GM12872 (cell line): ENCODE results near the gene C1QTNF1.

Experiments used
- TF ChIP-seq, protein P1 (sequence below): IDR thresholded peaks from 3 replicates; pipeline ENCODE4 v1.5.1; 2011; ENCODE audit warnings: low read depth, mild to moderate bottlenecking, low read length, moderate library complexity; ENCODE audit not compliant: insufficient read depth

C1QTNF1 gene

DNA sequence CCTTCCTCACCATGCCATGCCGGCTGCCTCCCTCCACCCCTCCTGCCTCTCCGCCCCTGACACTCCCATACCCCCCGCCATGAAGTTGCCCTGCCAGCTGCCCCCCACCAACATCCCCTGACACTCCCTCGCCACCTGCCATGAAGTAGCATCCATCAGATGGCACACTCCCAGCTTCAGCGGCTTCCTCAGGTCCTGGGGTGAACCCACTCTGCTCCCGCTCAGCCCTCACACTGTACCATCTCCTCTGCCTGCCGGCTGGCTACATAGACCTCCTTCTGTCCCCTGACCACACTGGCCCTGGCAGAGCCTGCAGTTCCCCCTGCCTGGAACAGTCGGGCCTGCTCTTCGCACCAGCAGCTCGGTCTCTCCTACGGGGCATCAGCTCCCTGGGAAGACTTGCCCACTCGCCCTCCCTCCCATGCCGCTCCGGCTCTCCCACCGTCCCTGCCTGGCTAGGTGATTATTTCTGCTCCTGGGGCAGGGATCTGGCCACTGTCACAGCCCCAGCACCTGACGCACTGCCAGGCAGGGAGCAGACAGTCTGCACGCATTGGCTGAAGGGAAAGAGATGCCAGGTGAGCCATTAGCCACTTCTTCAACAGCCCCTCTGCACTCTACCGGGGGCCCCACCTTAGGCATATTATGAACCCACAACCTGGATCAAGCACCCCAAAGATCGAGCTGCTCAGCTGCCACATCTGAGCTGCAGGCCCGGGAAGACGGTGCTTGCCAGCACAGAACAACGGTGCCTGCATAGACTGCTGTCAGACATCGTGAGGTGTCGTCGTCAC, 23.4 kb upstream of the C1QTNF1 start:
- TF ChIP-seq, protein P1, sequence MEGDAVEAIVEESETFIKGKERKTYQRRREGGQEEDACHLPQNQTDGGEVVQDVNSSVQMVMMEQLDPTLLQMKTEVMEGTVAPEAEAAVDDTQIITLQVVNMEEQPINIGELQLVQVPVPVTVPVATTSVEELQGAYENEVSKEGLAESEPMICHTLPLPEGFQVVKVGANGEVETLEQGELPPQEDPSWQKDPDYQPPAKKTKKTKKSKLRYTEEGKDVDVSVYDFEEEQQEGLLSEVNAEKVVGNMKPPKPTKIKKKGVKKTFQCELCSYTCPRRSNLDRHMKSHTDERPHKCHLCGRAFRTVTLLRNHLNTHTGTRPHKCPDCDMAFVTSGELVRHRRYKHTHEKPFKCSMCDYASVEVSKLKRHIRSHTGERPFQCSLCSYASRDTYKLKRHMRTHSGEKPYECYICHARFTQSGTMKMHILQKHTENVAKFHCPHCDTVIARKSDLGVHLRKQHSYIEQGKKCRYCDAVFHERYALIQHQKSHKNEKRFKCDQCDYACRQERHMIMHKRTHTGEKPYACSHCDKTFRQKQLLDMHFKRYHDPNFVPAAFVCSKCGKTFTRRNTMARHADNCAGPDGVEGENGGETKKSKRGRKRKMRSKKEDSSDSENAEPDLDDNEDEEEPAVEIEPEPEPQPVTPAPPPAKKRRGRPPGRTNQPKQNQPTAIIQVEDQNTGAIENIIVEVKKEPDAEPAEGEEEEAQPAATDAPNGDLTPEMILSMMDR, result no peak

DNA sequence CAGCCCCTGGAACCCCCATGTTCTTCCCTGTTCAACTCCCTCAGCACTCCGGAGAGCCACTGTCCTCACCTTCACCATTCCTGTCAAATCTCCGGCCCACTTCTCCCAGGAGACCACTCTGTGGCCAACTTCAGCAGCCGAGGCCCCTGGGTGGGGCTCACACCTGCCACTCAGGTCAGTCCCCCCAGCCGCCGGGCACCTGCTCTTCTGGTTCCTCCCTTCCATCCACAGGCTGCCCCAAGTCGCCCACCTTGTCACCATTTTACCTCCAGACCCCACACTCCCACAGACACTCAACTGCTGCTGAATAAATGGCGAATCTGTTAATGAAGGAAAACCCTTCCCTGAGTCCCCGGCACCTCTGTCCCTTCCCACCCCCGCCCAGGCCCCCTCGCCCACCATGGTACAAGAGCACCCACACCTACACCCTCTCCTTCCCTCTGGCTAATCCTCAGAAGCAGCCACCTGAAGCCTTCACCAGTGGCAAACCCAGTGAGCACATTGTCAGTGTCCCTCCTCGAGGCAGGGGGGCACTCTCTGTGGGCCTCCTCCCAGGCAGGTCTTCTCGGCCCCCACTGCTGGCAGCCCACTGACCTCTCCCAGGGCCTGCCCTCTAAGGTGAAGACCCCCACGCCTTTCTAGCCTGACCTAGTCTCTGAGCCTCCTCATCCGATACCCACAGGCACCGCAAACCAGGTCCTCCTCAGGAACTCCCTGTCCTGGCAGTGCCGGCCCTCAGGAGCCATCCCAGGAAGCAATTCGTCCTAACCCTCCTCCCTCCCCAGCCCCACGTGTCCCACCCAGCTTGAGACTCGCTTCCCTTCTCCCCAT, 22.6 kb upstream of the C1QTNF1 start:
- TF ChIP-seq, protein P1, result no peak

DNA sequence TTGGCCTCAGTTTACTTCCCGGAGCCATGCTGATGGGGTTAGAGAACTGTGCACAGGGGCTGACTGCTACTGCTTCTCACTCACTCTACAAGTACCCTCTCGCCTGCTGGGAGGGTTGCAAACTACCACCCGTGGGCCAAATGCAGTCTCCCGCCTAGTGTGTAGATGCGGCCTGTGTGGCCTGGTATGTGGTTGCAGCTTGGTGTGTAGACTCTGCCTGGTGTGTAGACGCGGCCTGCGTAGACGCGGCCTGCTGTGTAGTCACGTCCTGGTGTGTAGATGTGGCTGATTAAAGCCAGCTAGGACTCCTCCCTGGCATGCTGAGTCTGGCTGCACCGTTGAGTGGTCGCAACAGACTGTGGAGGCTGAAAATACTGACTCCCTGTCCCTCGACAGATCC, 21.7 kb upstream of the C1QTNF1 start:
- TF ChIP-seq, protein P1, result no peak

DNA sequence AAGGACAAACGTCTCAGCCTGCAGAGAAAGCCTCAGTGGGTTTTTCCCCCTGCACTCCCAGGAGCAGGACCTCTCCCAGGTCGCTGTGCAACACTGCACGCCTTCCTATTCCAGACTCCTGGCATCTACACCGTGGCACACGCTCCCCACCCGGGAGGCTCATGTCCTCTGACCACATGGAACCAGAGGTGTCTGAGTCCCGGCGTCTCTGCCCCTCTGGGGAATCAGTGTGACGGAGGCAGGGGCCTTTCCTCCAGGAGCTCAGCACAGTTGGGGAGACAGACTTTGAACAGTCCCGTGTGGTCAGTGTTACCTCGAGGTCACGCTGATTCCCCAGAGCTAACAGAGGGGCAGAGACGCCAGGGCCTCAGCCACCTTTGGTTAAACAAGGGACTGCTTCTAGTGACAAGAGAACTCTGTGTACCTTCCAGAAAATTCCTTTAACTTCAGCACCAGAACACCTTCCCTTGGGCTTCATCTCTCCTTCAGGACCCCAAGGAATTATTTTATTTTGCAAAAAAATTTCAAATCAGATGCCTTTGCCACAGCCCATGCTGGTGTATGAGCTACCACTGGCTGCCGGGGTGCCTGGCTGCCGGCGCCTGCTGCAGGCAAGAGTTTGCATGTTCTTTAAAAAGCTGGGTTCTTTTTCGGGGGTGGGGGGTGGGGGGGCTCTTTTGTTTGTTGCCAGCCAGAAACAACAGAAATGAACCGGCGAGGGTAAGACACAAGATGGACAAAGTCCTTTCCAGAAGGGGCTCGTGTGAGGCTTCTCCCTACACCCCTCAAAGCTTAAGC, 21.0 kb upstream of the C1QTNF1 start:
- TF ChIP-seq, protein P1, result no peak

DNA sequence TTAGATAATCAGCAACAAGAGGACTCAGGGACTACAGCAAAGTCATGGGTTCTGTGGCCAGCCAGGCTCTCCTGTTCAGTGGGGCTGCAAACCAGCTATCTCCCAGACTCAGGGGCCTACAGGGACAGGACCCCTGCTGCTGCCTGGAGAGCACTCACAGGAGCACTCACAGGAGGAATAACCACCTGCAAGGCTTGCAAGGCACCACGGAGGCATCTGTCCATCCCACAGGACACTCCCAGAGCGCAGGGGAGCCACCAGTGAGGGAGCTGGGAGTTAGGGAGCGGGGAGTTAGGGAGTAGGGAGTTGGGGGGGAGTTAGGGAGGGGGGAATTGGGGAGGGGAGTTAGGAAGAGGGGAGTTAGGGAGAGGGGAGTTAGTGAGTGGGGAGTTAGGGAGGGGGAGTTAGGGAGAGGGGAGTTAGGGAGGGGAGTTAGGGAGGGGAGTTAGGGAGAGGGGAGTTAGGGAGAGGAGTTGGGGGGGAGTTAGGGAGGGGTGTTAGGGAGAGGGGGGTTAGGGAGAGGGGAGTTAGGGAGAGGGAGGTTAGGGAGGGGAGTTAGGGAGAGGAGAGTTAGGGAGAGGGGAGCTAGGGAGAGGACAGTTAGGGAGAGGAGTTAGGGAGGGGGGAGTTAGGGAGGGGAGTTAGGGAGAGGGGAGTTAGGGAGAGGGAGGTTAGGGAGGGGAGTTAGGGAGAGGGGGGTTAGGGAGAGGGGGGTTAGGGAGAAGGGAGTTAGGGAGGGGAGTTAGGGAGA, 20.1 kb upstream of the C1QTNF1 start:
- TF ChIP-seq, protein P1, result no peak

DNA sequence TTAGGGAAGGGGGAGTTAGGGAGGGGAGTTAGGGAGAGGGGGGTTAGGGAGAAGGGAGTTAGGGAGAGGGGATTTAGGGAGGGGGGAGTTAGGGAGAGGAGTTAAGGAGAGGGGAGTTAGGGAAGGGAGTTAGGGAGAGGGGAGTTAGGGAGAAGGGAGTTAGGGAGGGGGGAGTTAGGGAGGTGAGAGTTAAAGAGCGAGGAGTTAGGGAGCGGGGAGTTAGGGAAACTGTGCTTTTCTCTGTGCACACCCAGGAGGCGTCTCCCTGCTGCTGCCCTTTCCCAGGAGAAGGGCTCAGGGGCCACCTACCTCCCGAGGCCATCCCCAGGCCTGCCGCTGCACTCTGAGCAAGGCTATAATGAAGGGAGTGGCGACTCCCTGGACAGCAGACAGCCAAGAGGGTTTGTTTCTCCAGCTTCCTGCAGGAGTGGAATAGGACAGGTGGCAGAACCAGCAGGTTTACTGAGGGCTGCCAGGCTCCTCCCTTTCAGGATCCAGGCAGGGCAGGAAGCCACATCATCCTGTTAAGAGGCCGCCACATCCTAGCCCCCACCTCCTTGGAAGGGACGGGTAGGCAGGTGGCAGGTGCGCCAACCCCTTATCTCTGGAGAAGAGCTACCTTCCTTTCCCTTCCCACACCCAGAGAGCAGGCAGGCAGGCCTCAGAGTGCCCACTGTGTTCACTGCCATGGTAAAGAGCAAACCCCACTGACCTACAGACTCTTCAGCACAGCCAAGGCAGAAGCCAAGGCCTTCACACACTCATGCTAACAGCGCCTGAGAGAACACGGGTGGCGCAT, 18.7 kb upstream of the C1QTNF1 start:
- TF ChIP-seq, protein P1, result no peak
